A549 (cell line): ENCODE data around the gene CASK. TPM values are rescaled to one million over a fixed set of nuclear protein-coding genes. Genes with fewer than 3 reads are reported as not detected.

Source experiments
- ATAC-seq, 2 experiments: fragments of 200-7000 bp in 1 of 2; fragments of >200 bp in 1 of 2; cut with Nextera tagmentation in 1 of 2; cut with Tn5 transposase in 1 of 2; 3 replicates each; pipeline versions ENCODE4 v1.8.0 to v1.9.1; 2018 to 2020; ENCODE audit warnings: mild to moderate bottlenecking in 1 of 2, moderate library complexity in 1 of 2
- CTCF ChIA-PET: fragments of 300-600 bp; sonication (Branson Sonifier 250); formaldehyde crosslinking; extraction: SDS; loops from one replicate; lab custom pipeline; 2021; ENCODE audit warnings: antibody characterized with exemption, inconsistent platforms; lab: Yijun Ruan, JAX
- POLR2A ChIA-PET: fragments of 350-600 bp; formaldehyde crosslinking; extraction: SDS; loops from one replicate; lab custom pipeline; 2021; ENCODE audit warnings: antibody characterized with exemption, inconsistent platforms; lab: Yijun Ruan, JAX
- DNase-seq, 2 experiments: peaks; one replicate each; pipeline versions ENCODE4 v3.0.0 to v3.0.0-alpha.2; 2011 to 2016; ENCODE audit warnings: low read depth in 1 of 2, low spot score in 1 of 2
- FAIRE-seq: peaks from 2 replicates; lab custom pipeline; 2011; peaks lifted over from hg19 to GRCh38; lab: Jason Lieb, UNC
- H3K27ac ChIP-seq, 2 experiments: fragments of >200 bp; sonication (Bioruptor Twin); formaldehyde crosslinking; 3 replicates each; pipeline ENCODE4 v1.5.1; 2016 to 2017
- H3K4me1 ChIP-seq: fragments of >200 bp; sonication (Bioruptor Twin); formaldehyde crosslinking; 3 replicates; pipeline ENCODE4 v1.6.1; 2016
- H3K4me2 ChIP-seq: fragments of >200 bp; sonication (Bioruptor Twin); formaldehyde crosslinking; 3 replicates; pipeline ENCODE4 v1.6.1; 2016
- H3K4me3 ChIP-seq: fragments of >200 bp; sonication (Bioruptor Twin); formaldehyde crosslinking; 3 replicates; pipeline ENCODE4 v1.5.1; 2016
- H3K9me3 ChIP-seq: fragments of >200 bp; sonication (Bioruptor Twin); formaldehyde crosslinking; 3 replicates; pipeline ENCODE4 v1.6.1; 2016
- BHLHE40 ChIP-seq: IDR thresholded peaks from 2 replicates; pipeline ENCODE4 v1.6.1; 2012; ENCODE audit warnings: low read depth, low read length, inconsistent platforms
- EP300 ChIP-seq, 2 experiments: fragments of >200 bp; sonication (Bioruptor Twin); formaldehyde crosslinking; IDR thresholded peaks; 2 replicates in 1 of 2; 3 replicates in 1 of 2; pipeline ENCODE4 v1.6.1; 2016 to 2017
- ESRRA ChIP-seq: fragments of 150-350 bp; IDR thresholded peaks from 2 replicates; pipeline ENCODE4 v1.6.1; 2014; ENCODE audit warnings: mild to moderate bottlenecking, low read length, borderline replicate concordance
- FOSL2 ChIP-seq, 2 experiments: fragments of 450-650 bp in 1 of 2; fragments of >200 bp in 1 of 2; sonication (Bioruptor Twin) in 1 of 2; formaldehyde crosslinking; IDR thresholded peaks; 2 replicates each; pipeline versions ENCODE4 v1.5.0 to v1.6.1; 2016 to 2020; ENCODE audit warnings: mild to moderate bottlenecking in 1 of 2, moderate library complexity in 1 of 2
- HDAC2 ChIP-seq: fragments of 200-600 bp; sonication (generic); IDR thresholded peaks from 2 replicates; pipeline ENCODE4 v1.6.1; 2016
- HEYL ChIP-seq: fragments of 250-450 bp; sonication (Bioruptor Pico); IDR thresholded peaks from 2 replicates; pipeline ENCODE4 v1.8.0; 2021; ENCODE audit warnings: mild to moderate bottlenecking, moderate library complexity
- JUNB ChIP-seq: fragments of >200 bp; sonication (Bioruptor Twin); formaldehyde crosslinking; IDR thresholded peaks from 2 replicates; pipeline ENCODE4 v1.6.1; 2016
- KDM1A ChIP-seq: fragments of 200-600 bp; sonication (generic); IDR thresholded peaks from 2 replicates; pipeline ENCODE4 v1.6.1; 2016; ENCODE audit warnings: low read depth, mild to moderate bottlenecking
- MAFK ChIP-seq: fragments of 450-650 bp; IDR thresholded peaks from 2 replicates; pipeline ENCODE4 v1.6.1; 2014; ENCODE audit not compliant: partially characterized antibody
- MAZ ChIP-seq: fragments of 150-350 bp; IDR thresholded peaks from 2 replicates; pipeline ENCODE4 v1.6.1; 2014; ENCODE audit warnings: antibody characterized with exemption, low read depth, low read length, borderline replicate concordance
- NFE2L2 ChIP-seq: fragments of 150-350 bp; conservative IDR thresholded peaks from 2 replicates; pipeline ENCODE4 v1.6.1; 2014; ENCODE audit warnings: low read length
- POLR2AphosphoS2 ChIP-seq: conservative IDR thresholded peaks from 2 replicates; pipeline ENCODE4 v1.6.1; 2012; ENCODE audit warnings: low read length, improper control_type of control experiment, inconsistent platforms
- RARB ChIP-seq: fragments of 250-450 bp; sonication (Bioruptor Pico); IDR thresholded peaks from 2 replicates; pipeline ENCODE4 v1.8.0; 2021; ENCODE audit warnings: mild to moderate bottlenecking, moderate library complexity
- RFX5 ChIP-seq: fragments of 450-650 bp; IDR thresholded peaks from 2 replicates; pipeline ENCODE4 v1.7.1; 2014; ENCODE audit warnings: antibody characterized with exemption, mild to moderate bottlenecking, moderate library complexity
- RNF2 ChIP-seq: fragments of 200-600 bp; sonication (generic); IDR thresholded peaks from 2 replicates; pipeline ENCODE4 v1.6.1; 2016; ENCODE audit warnings: low read depth, mild to moderate bottlenecking, antibody characterized with exemption, moderate library complexity, borderline replicate concordance
- TFCP2L1 ChIP-seq: fragments of 250-450 bp; sonication (Bioruptor Pico); IDR thresholded peaks from 2 replicates; pipeline ENCODE4 v1.5.0; 2021; ENCODE audit warnings: mild to moderate bottlenecking
- USF2 ChIP-seq: fragments of 450-650 bp; IDR thresholded peaks from 2 replicates; pipeline ENCODE4 v1.6.1; 2014; ENCODE audit warnings: antibody characterized with exemption
- WGBS: methylation state at CpG from one replicate; pipeline ENCODE4 v1.1.6; 2017; ENCODE audit errors: missing lambda C conversion rate; 5-methylcytosine and 5-hydroxymethylcytosine counted together
- polyA plus RNA-seq, 4 experiments: library from polyadenylated mRNA; depleted of rRNA in 3 of 4; stranded (reverse); fragments of >200 nt; fragmentation: RNase III in 1 of 4; extraction: RNeasy Plus Mini Kit Qiagen cat#74134 plus additional on column Dnase treatment in 1 of 4; gene quantifications; 2 replicates in 3 of 4; 3 replicates in 1 of 4; pipeline ENCODE4 v1.2.3, GENCODE V29; 2011 to 2017
- TF ChIP-seq, protein P1 (sequence below): fragments of >200 bp; sonication (Bioruptor Twin); formaldehyde crosslinking; IDR thresholded peaks from 2 replicates; pipeline ENCODE4 v1.6.1; 2016
- TF ChIP-seq, protein P2 (sequence below): fragments of 150-350 bp; IDR thresholded peaks from 2 replicates; pipeline ENCODE4 v1.6.1; 2014; ENCODE audit warnings: low read depth, mild to moderate bottlenecking, low read length
- TF ChIP-seq, protein P3 (sequence below): IDR thresholded peaks from 2 replicates; pipeline ENCODE4 v1.6.1; 2012; ENCODE audit warnings: low read depth, borderline replicate concordance

The CASK gene
- polyA plus RNA-seq, 2 of the 4 experiments (the other 2 are of a cell fraction) = 23.3 to 57.6 TPM

GRCh38 chrX:41881166-41881565 is 42.2 kb downstream of the CASK start:
- TF ChIP-seq TFCP2L1 (CRISPR knock-in tag) (no peak), FOSL2 (IDR thresholded peaks at IDR 0.05) (no peak), FOSL2 (CRISPR knock-in tag; IDR thresholded peaks at IDR 0.05) (no peak), RARB (CRISPR knock-in tag) (no peak), JUNB (no peak), USF2 (no peak), KDM1A (no peak)
- TF ChIP-seq, protein P1, sequence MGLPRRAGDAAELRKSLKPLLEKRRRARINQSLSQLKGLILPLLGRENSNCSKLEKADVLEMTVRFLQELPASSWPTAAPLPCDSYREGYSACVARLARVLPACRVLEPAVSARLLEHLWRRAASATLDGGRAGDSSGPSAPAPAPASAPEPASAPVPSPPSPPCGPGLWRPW = no peak
- TF ChIP-seq, protein P2, sequence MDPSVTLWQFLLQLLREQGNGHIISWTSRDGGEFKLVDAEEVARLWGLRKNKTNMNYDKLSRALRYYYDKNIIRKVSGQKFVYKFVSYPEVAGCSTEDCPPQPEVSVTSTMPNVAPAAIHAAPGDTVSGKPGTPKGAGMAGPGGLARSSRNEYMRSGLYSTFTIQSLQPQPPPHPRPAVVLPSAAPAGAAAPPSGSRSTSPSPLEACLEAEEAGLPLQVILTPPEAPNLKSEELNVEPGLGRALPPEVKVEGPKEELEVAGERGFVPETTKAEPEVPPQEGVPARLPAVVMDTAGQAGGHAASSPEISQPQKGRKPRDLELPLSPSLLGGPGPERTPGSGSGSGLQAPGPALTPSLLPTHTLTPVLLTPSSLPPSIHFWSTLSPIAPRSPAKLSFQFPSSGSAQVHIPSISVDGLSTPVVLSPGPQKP = no peak
- no peaks in the 10 kb centered on the region for H3K9me3 ChIP-seq
- FAIRE-seq = no peak
- peaks cover 10% of the 10 kb centered on the region; the same call in 2 of the 3 replicates for H3K4me1 ChIP-seq
- ATAC-seq = no peak
- 100% methylated on average over 1 of the region's 1 CpG for WGBS
- POLR2A ChIA-PET = no interaction called here
- H3K27ac ChIP-seq = no peak overlapping the region
- no peak overlapping the region for H3K4me2 ChIP-seq
- no peak for DNase-seq
- CTCF ChIA-PET = no interaction called here
- no peak overlapping the region for H3K4me3 ChIP-seq

- Histone ChIP-seq H3K27ac (no peak overlapping the region), H3K4me2 (peak overlapping the region; percentile 54), H3K4me3 (no peak overlapping the region), H3K9me3 (no peaks in the 10 kb centered on the region), H3K4me1 (peaks cover 16% of the 10 kb centered on the region)
- DNase-seq = peak in 1 of 2 experiments; percentile 9
- 9% methylated on average over 2 of the region's 2 CpGs for WGBS
- FAIRE-seq = no peak
- ChIA-PET POLR2A (no interaction called here), CTCF (no interaction called here)
- no peak for TF ChIP-seq RFX5
- TF ChIP-seq HEYL (CRISPR knock-in tag) = no peak
- TF ChIP-seq POLR2AphosphoS2 = no peak
- TF ChIP-seq MAZ = no peak
- no peak for TF ChIP-seq HDAC2
- no peak for TF ChIP-seq BHLHE40
- TF ChIP-seq NFE2L2 = no peak
- no peak; a peak in 1 of 6 replicates for ATAC-seq
Observed at GRCh38 chrX:41877167-41877566, 46.2 kb downstream of the CASK start.

DNA sequence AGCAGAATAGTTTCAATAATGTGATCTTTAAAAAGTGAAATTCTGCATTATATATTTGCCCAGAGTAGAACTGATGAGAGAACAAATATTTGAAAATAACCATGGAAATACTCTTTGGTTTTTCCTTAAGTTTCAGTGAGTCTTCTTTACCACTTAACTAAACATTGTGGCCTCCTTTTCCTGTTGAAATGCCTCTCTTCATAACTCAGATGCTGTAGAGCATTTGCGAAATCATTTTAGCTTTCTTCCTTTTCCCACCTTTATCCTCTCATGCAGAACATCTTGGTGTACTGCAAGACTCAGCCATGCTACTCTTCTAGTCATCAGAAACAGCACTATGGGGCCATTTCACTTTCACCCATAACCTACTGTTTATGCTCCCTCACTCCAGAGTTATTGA is 48.2 kb downstream of the CASK start:
- ChIA-PET POLR2A (no interaction called here), CTCF (no interaction called here)
- DNase-seq (no peak), FAIRE-seq (no peak), ATAC-seq (no peak)
- Histone ChIP-seq H3K4me3 (no peak overlapping the region), H3K4me1 (peaks cover 29% of the 10 kb centered on the region), H3K27ac (no peak overlapping the region), H3K9me3 (no peaks in the 10 kb centered on the region), H3K4me2 (no peak overlapping the region)
- TF ChIP-seq MAFK (no peak), RNF2 (no peak), EP300 (IDR thresholded peaks at IDR 0.05) (no peak), ESRRA (no peak)
- TF ChIP-seq, protein P3, sequence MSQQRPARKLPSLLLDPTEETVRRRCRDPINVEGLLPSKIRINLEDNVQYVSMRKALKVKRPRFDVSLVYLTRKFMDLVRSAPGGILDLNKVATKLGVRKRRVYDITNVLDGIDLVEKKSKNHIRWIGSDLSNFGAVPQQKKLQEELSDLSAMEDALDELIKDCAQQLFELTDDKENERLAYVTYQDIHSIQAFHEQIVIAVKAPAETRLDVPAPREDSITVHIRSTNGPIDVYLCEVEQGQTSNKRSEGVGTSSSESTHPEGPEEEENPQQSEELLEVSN = no peak
- 91% methylated on average over 1 of the region's 1 CpG for WGBS
